Gastroesophageal sphincter (tissue), 4 donors: ENCODE data around the gene C1orf35. TPM values are rescaled to one million over a fixed set of nuclear protein-coding genes. Genes with fewer than 3 reads are reported as not detected.

Source experiments
- ATAC-seq: fragments of 150-250 bp; one replicate; pipeline ENCODE4 v1.9.1; 2016; ENCODE audit warnings: mild to moderate bottlenecking, moderate library complexity
- H3K27ac ChIP-seq, 4 donors: fragments of 200-600 bp; sonication (generic) in 3 of 4; 1 replicate in 3 of 4; 2 replicates in 1 of 4; pipeline ENCODE4 v1.5.1; 2016 to 2019
- H3K27me3 ChIP-seq: fragments of 200-600 bp; sonication (generic); one replicate; pipeline ENCODE4 v1.5.1; 2019
- H3K36me3 ChIP-seq, 2 donors: fragments of 200-600 bp; sonication (generic); one replicate each; pipeline ENCODE4 v1.5.1; 2019; ENCODE audit warnings: control low read depth in 1 of 2
- H3K4me1 ChIP-seq, 3 donors: fragments of 200-600 bp; sonication (generic); 1 replicate in 2 of 3; 2 replicates in 1 of 3; pipeline ENCODE4 v1.5.1; 2016 to 2019; ENCODE audit warnings: control low read depth in 2 of 3
- H3K4me3 ChIP-seq, 2 donors: fragments of 200-600 bp; sonication (generic); one replicate each; pipeline ENCODE4 v1.5.1; 2019; ENCODE audit warnings: mild to moderate bottlenecking in 1 of 2, moderate library complexity in 1 of 2
- H3K9me3 ChIP-seq, 3 donors: fragments of 200-600 bp; sonication (generic); one replicate each; pipeline ENCODE4 v1.5.1; 2017 to 2019; ENCODE audit warnings: control low read depth in 2 of 3
- CTCF ChIP-seq, 4 experiments: fragments of 200-600 bp in 2 of 4; fragments of 450-650 bp in 2 of 4; sonication (generic) in 1 of 4; IDR thresholded peaks; one replicate each; pipeline ENCODE4 v1.5.1; 2017 to 2019; ENCODE audit warnings: antibody characterized with exemption in 4 of 4, mild to moderate bottlenecking in 2 of 4, moderate library complexity in 2 of 4
- EP300 ChIP-seq: sonication (generic); formaldehyde crosslinking; IDR thresholded peaks from one replicate; pipeline ENCODE4 v1.6.1; 2017; ENCODE audit warnings: antibody characterized with exemption, mild to moderate bottlenecking
- POLR2A ChIP-seq, 2 donors: fragments of 450-650 bp; IDR thresholded peaks; one replicate each; pipeline ENCODE4 v1.6.1; 2017; ENCODE audit warnings: antibody characterized with exemption in 2 of 2, mild to moderate bottlenecking in 2 of 2, moderate library complexity in 1 of 2
- POLR2AphosphoS5 ChIP-seq: sonication (generic); formaldehyde crosslinking; IDR thresholded peaks from one replicate; pipeline ENCODE4 v1.6.1; 2017; ENCODE audit warnings: antibody characterized with exemption
- WGBS, 2 donors: methylation state at CpG; one replicate each; pipeline ENCODE4 v1.1.5; 2018; ENCODE audit warnings: low coverage in 1 of 2; 5-methylcytosine and 5-hydroxymethylcytosine counted together
- total RNA-seq, 4 donors: library from RNA; depleted of rRNA; stranded (reverse); fragments of >200 nt; gene quantifications; one replicate each; pipeline ENCODE4 v1.1.0, GENCODE V29; 2016

C1orf35 gene
- total RNA-seq, 4 donors from 2014 or later: 11.6 to 16.0 (median 14.6) TPM

GRCh38 chr1:228136901-228137300 lies 33.8 kb upstream of the C1orf35 start:
- ATAC-seq: no peak
- no peak overlapping the region for H3K27ac ChIP-seq
- WGBS, 2 donors: 50 to 57% methylated on average over 1 of the region's 1 CpG
- H3K9me3 ChIP-seq: no peaks in the 10 kb centered on the region
- no peak for TF ChIP-seq CTCF (IDR thresholded peaks at IDR 0.05)
- no peak for TF ChIP-seq POLR2A (IDR thresholded peaks at IDR 0.05)
- no peak for TF ChIP-seq EP300
- no peak for TF ChIP-seq POLR2AphosphoS5
- H3K4me1 ChIP-seq: peaks cover 2 to 22% (median 11%) of the 10 kb centered on the region in 3 donors
- peaks cover 0 to 6% of the 10 kb centered on the region in 2 donors for H3K36me3 ChIP-seq
- peaks cover 11% of the 10 kb centered on the region for H3K27me3 ChIP-seq
- H3K4me3 ChIP-seq: no peak overlapping the region

- 66 to 80% methylated on average over 3 to 9 of the region's 12 CpGs for WGBS, 2 donors
- no peak for TF ChIP-seq POLR2AphosphoS5
- no peak for TF ChIP-seq POLR2A (IDR thresholded peaks at IDR 0.05)
- TF ChIP-seq CTCF (IDR thresholded peaks at IDR 0.05): no peak
- TF ChIP-seq EP300: no peak
- Histone ChIP-seq H3K9me3 (no peaks in the 10 kb centered on the region), H3K36me3 (no peaks in the 10 kb centered on the region), H3K4me3 (no peak overlapping the region), H3K27ac (no peak overlapping the region), H3K27me3 (peaks cover 19% of the 10 kb centered on the region), H3K4me1 (peaks cover 0 to 15% (median 0%) of the 10 kb centered on the region in 3 donors)
- ATAC-seq: no peak
Measured at GRCh38 chr1:228134591-228134990, 31.5 kb upstream of the C1orf35 start.

GRCh38 chr1:228131766-228132165 lies 28.6 kb upstream of the C1orf35 start:
- ATAC-seq: no peak
- peaks cover 0 to 7% (median 0%) of the 10 kb centered on the region in 3 donors for H3K4me1 ChIP-seq
- H3K27me3 ChIP-seq: peaks cover 35% of the 10 kb centered on the region
- no peaks in the 10 kb centered on the region for H3K36me3 ChIP-seq
- H3K27ac ChIP-seq: no peak overlapping the region
- no peaks in the 10 kb centered on the region for H3K9me3 ChIP-seq
- WGBS, 2 donors: 81% methylated on average over 2 of the region's 2 CpGs
- no peak overlapping the region for H3K4me3 ChIP-seq
- TF ChIP-seq POLR2AphosphoS5: no peak
- TF ChIP-seq EP300: no peak
- no peak for TF ChIP-seq POLR2A (IDR thresholded peaks at IDR 0.05)

- no peak for ATAC-seq
- H3K4me3 ChIP-seq: no peak overlapping the region
- 71 to 76% methylated on average over 3 to 4 of the region's 5 CpGs for WGBS, 2 donors
Measured at GRCh38 chr1:228125185-228125584, 22.1 kb upstream of the C1orf35 start.

GRCh38 chr1:228123505-228123904 lies 20.4 kb upstream of the C1orf35 start:
- no peak overlapping the region for H3K27ac ChIP-seq
- TF ChIP-seq POLR2AphosphoS5: no peak
- no peak for TF ChIP-seq CTCF (IDR thresholded peaks at IDR 0.05)
- no peak for TF ChIP-seq EP300
- TF ChIP-seq POLR2A (IDR thresholded peaks at IDR 0.05): no peak
- H3K9me3 ChIP-seq: no peaks in the 10 kb centered on the region
- 60 to 75% methylated on average over 2 of the region's 2 CpGs for WGBS, 2 donors
- ATAC-seq: no peak
- no peaks in the 10 kb centered on the region for H3K36me3 ChIP-seq
- H3K4me1 ChIP-seq: no peaks in the 10 kb centered on the region
- no peak overlapping the region for H3K4me3 ChIP-seq
- H3K27me3 ChIP-seq: peaks cover 7% of the 10 kb centered on the region

More at GRCh38 chr1:228125185-228125584, 22.1 kb upstream of the C1orf35 start:
- Histone ChIP-seq H3K27ac (no peak overlapping the region), H3K27me3 (peaks cover 22% of the 10 kb centered on the region), H3K36me3 (no peaks in the 10 kb centered on the region), H3K9me3 (no peaks in the 10 kb centered on the region), H3K4me1 (no peaks in the 10 kb centered on the region)
- TF ChIP-seq POLR2A (IDR thresholded peaks at IDR 0.05) (no peak), POLR2AphosphoS5 (no peak), EP300 (no peak), CTCF (IDR thresholded peaks at IDR 0.05) (no peak)
